ENCODE data around the gene NCK2.

The NCK2 gene

DNA sequence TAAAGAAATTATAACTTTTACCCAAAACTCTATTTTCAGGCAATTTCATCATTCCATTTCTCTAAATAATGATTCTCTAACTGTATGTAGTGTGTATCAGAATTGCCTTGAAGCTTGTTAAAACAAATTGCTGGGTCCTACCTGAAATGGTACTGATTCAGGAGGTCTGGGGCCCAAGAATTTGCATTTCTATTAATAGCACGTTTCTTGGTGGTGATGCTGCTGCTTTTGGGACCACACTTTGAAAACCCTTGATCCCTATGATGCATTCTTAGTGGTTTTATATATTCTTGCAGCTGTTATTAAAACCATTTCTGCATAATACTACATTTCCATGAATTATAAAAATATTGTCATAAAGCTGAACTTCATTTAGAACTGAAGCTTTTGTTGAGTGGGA lies 140.7 kb downstream of the NCK2 start:
- Histone ChIP-seq H3K4me3 (ENCODE audit: low read length in 2 of 2) (no peak overlapping the region), H3K4me1 (ENCODE audit: control insufficient read depth in 2 of 2, insufficient read depth in 1 of 2, low read depth in 1 of 2, low read length in 2 of 2) (peaks cover 5 to 33% of the 10 kb centered on the region in 2 donors), H3K4me2 (ENCODE audit: insufficient read depth, low read length, poor library complexity, severe bottlenecking) (no peak overlapping the region), H3K36me3 (replicated peaks in 1 of 2; ENCODE audit: control insufficient read depth in 2 of 2, insufficient read depth in 2 of 2, low read length in 2 of 2) (peaks cover 4 to 49% of the 10 kb centered on the region in 2 donors), H3K9ac (ENCODE audit: low read depth, low read length, poor library complexity) (no peak overlapping the region), H2BK120ac (ENCODE audit: low read depth, low read length) (no peak overlapping the region), H2BK5ac (ENCODE audit: low read length) (no peak overlapping the region), H3K27ac (replicated peaks; ENCODE audit: low read length) (no peak overlapping the region), H2BK15ac (ENCODE audit: low read length) (no peak overlapping the region), H3K18ac (ENCODE audit: low read length) (no peak overlapping the region), H3K4ac (ENCODE audit: low read length) (no peak overlapping the region), H3K27me3 (ENCODE audit: control insufficient read depth in 3 of 3, insufficient read depth in 3 of 3, low read depth in 1 of 3, low read length in 3 of 3) (no peaks in the 10 kb centered on the region), H3K9me3 (replicated peaks in 1 of 2; ENCODE audit: control insufficient read depth in 2 of 2, insufficient read depth in 1 of 2, low read depth in 1 of 2, low read length in 2 of 2) (peaks cover 4 to 54% of the 10 kb centered on the region in 2 donors), H2AK5ac (ENCODE audit: low read depth, low read length) (no peak overlapping the region), H2BK12ac (ENCODE audit: low read length) (no peak overlapping the region), H3K14ac (ENCODE audit: low read length) (no peak overlapping the region), H4K8ac (ENCODE audit: low read depth, low read length) (no peak overlapping the region), H3K23ac (ENCODE audit: low read depth, low read length, poor library complexity) (no peak overlapping the region), H3K79me1 (ENCODE audit: low read depth, low read length) (no peaks in the 10 kb centered on the region), H4K91ac (ENCODE audit: low read depth, low read length, poor library complexity) (no peak overlapping the region), H2AFZ (ENCODE audit: low read length) (no peak overlapping the region)
- WGBS, 2 donors (ENCODE audit: extremely low coverage in 2 of 2, insufficient read length in 2 of 2, insufficient replicate concordance in 1 of 2): no CpG with 5 or more reads among the region's 1 CpG
- DNase-seq (ENCODE audit: low spot score): no peak

DNA sequence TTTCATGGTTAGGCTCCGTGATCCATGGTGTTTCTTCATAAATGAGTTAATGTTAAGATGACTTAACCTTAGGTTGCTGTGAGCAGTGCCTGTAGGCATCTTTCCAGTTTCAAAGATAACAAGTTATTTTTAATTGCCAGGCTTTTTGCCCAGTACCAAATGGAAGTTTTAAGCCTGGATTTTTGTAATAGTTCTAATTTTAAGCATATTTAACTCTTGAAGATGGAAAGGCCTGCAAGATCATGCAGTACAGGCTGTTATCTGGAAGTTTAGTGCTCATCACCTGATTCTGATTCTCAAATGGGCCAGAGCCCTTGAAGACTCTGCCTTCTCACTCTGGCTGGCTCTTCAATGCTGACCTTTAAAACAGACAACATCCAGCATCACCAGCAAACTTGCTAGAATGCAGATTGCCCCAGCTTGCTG lies 141.3 kb downstream of the NCK2 start:
- Histone ChIP-seq H3K27ac (replicated peaks; ENCODE audit: low read length) (no peak overlapping the region), H4K91ac (ENCODE audit: low read depth, low read length, poor library complexity) (no peak overlapping the region), H2AFZ (ENCODE audit: low read length) (no peak overlapping the region), H3K4me2 (ENCODE audit: insufficient read depth, low read length, poor library complexity, severe bottlenecking) (no peak overlapping the region), H2BK120ac (ENCODE audit: low read depth, low read length) (no peak overlapping the region), H2BK5ac (ENCODE audit: low read length) (no peak overlapping the region), H3K18ac (ENCODE audit: low read length) (no peak overlapping the region), H3K4me1 (ENCODE audit: control insufficient read depth in 2 of 2, insufficient read depth in 1 of 2, low read depth in 1 of 2, low read length in 2 of 2) (peaks cover 10 to 38% of the 10 kb centered on the region in 2 donors), H3K36me3 (replicated peaks in 1 of 2; ENCODE audit: control insufficient read depth in 2 of 2, insufficient read depth in 2 of 2, low read length in 2 of 2) (peaks cover 4 to 43% of the 10 kb centered on the region in 2 donors), H3K79me1 (ENCODE audit: low read depth, low read length) (no peaks in the 10 kb centered on the region), H2AK5ac (ENCODE audit: low read depth, low read length) (no peak overlapping the region), H3K23ac (ENCODE audit: low read depth, low read length, poor library complexity) (no peak overlapping the region), H3K14ac (ENCODE audit: low read length) (no peak overlapping the region), H3K4me3 (ENCODE audit: low read length in 2 of 2) (no peak overlapping the region), H3K9ac (ENCODE audit: low read depth, low read length, poor library complexity) (no peak overlapping the region), H4K8ac (ENCODE audit: low read depth, low read length) (no peak overlapping the region), H2BK12ac (ENCODE audit: low read length) (no peak overlapping the region), H3K9me3 (replicated peaks in 1 of 2; ENCODE audit: control insufficient read depth in 2 of 2, insufficient read depth in 1 of 2, low read depth in 1 of 2, low read length in 2 of 2) (peaks cover 4 to 48% of the 10 kb centered on the region in 2 donors), H3K4ac (ENCODE audit: low read length) (no peak overlapping the region), H3K27me3 (ENCODE audit: control insufficient read depth in 3 of 3, insufficient read depth in 3 of 3, low read depth in 1 of 3, low read length in 3 of 3) (no peaks in the 10 kb centered on the region), H2BK15ac (ENCODE audit: low read length) (no peak overlapping the region)
- no peak for DNase-seq (ENCODE audit: low spot score)
- WGBS, 2 donors (ENCODE audit: extremely low coverage in 2 of 2, insufficient read length in 2 of 2, insufficient replicate concordance in 1 of 2): no CpG with 5 or more reads among the region's 1 CpG

DNA sequence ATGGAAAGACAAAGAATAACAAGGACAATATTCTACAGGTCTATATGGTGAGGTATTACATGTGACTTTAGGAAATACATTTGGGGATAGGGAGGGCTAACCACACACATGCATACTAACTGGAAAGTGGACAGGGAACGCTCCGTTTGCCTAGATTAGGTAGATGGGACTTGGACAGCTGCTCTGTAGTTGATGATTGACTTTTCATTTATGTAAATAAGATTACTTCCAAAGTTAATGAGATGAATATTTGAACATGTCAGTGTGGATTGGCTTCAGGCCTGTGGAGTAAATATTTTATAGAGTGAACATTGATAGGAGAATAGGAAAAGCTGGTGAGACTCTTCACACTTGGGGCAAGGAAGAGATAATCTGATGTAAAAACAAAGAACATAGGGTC lies 142.0 kb downstream of the NCK2 start:
- no peak overlapping the region for H3K4me3 ChIP-seq (ENCODE audit: low read length in 2 of 2)
- H3K27ac ChIP-seq (replicated peaks; ENCODE audit: low read length): no peak overlapping the region
- no peak overlapping the region for H3K18ac ChIP-seq (ENCODE audit: low read length)
- no CpG with 5 or more reads among the region's 2 CpGs for WGBS, 2 donors (ENCODE audit: extremely low coverage in 2 of 2, insufficient read length in 2 of 2, insufficient replicate concordance in 1 of 2)
- no peak overlapping the region for H2BK15ac ChIP-seq (ENCODE audit: low read length)
- peaks cover 4 to 43% of the 10 kb centered on the region in 2 donors for H3K9me3 ChIP-seq (replicated peaks in 1 of 2; ENCODE audit: control insufficient read depth in 2 of 2, insufficient read depth in 1 of 2, low read depth in 1 of 2, low read length in 2 of 2)
- no peak overlapping the region for H3K4ac ChIP-seq (ENCODE audit: low read length)
- peaks cover 0 to 37% of the 10 kb centered on the region in 2 donors for H3K36me3 ChIP-seq (replicated peaks in 1 of 2; ENCODE audit: control insufficient read depth in 2 of 2, insufficient read depth in 2 of 2, low read length in 2 of 2)
- no peak overlapping the region for H2BK12ac ChIP-seq (ENCODE audit: low read length)
- H3K27me3 ChIP-seq (ENCODE audit: control insufficient read depth in 3 of 3, insufficient read depth in 3 of 3, low read depth in 1 of 3, low read length in 3 of 3): no peaks in the 10 kb centered on the region
- DNase-seq (ENCODE audit: low spot score): no peak
- H3K4me2 ChIP-seq (ENCODE audit: insufficient read depth, low read length, poor library complexity, severe bottlenecking): no peak overlapping the region
- H3K4me1 ChIP-seq (ENCODE audit: control insufficient read depth in 2 of 2, insufficient read depth in 1 of 2, low read depth in 1 of 2, low read length in 2 of 2): peaks cover 10 to 39% of the 10 kb centered on the region in 2 donors
- no peak overlapping the region for H2AK5ac ChIP-seq (ENCODE audit: low read depth, low read length)
- H2BK120ac ChIP-seq (ENCODE audit: low read depth, low read length): no peak overlapping the region
- H4K91ac ChIP-seq (ENCODE audit: low read depth, low read length, poor library complexity): no peak overlapping the region
- H3K9ac ChIP-seq (ENCODE audit: low read depth, low read length, poor library complexity): no peak overlapping the region
- no peak overlapping the region for H4K8ac ChIP-seq (ENCODE audit: low read depth, low read length)
- H3K79me1 ChIP-seq (ENCODE audit: low read depth, low read length): no peaks in the 10 kb centered on the region
- no peak overlapping the region for H2AFZ ChIP-seq (ENCODE audit: low read length)
- no peak overlapping the region for H3K23ac ChIP-seq (ENCODE audit: low read depth, low read length, poor library complexity)
- no peak overlapping the region for H3K14ac ChIP-seq (ENCODE audit: low read length)
- no peak overlapping the region for H2BK5ac ChIP-seq (ENCODE audit: low read length)

DNA sequence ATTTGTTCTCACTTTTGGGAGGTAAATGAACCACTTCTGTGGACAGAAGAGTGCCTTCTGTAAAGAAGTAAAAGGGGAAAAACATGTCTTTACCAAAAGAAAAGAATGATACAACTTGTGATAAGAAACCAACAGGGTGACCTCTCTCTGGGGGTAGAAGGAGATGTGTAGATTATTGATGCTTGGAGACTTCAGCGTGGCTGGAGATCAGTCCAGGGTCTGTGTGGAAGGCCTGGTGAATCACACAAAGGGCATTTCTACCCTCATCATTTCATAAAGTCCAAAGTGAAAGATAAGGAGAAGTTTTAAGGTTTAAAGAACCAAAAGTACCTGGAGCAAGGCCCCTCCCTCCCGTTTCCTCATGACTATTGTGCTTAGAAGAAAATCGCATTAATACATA lies 142.5 kb downstream of the NCK2 start:
- Histone ChIP-seq H2BK120ac (ENCODE audit: low read depth, low read length) (no peak overlapping the region), H3K18ac (ENCODE audit: low read length) (no peak overlapping the region), H2BK5ac (ENCODE audit: low read length) (no peak overlapping the region), H3K9me3 (replicated peaks in 1 of 2; ENCODE audit: control insufficient read depth in 2 of 2, insufficient read depth in 1 of 2, low read depth in 1 of 2, low read length in 2 of 2) (peaks cover 4 to 43% of the 10 kb centered on the region in 2 donors), H2AFZ (ENCODE audit: low read length) (no peak overlapping the region), H2BK15ac (ENCODE audit: low read length) (no peak overlapping the region), H3K4me3 (ENCODE audit: low read length in 2 of 2) (no peak overlapping the region), H3K79me1 (ENCODE audit: low read depth, low read length) (no peaks in the 10 kb centered on the region), H3K4ac (ENCODE audit: low read length) (no peak overlapping the region), H2AK5ac (ENCODE audit: low read depth, low read length) (no peak overlapping the region), H4K8ac (ENCODE audit: low read depth, low read length) (no peak overlapping the region), H3K27ac (replicated peaks; ENCODE audit: low read length) (no peak overlapping the region), H3K4me1 (ENCODE audit: control insufficient read depth in 2 of 2, insufficient read depth in 1 of 2, low read depth in 1 of 2, low read length in 2 of 2) (peaks cover 10 to 34% of the 10 kb centered on the region in 2 donors), H3K23ac (ENCODE audit: low read depth, low read length, poor library complexity) (no peak overlapping the region), H2BK12ac (ENCODE audit: low read length) (no peak overlapping the region), H3K36me3 (replicated peaks in 1 of 2; ENCODE audit: control insufficient read depth in 2 of 2, insufficient read depth in 2 of 2, low read length in 2 of 2) (peaks cover 0 to 34% of the 10 kb centered on the region in 2 donors), H3K4me2 (ENCODE audit: insufficient read depth, low read length, poor library complexity, severe bottlenecking) (no peak overlapping the region), H3K27me3 (ENCODE audit: control insufficient read depth in 3 of 3, insufficient read depth in 3 of 3, low read depth in 1 of 3, low read length in 3 of 3) (no peaks in the 10 kb centered on the region), H3K9ac (ENCODE audit: low read depth, low read length, poor library complexity) (no peak overlapping the region), H3K14ac (ENCODE audit: low read length) (no peak overlapping the region), H4K91ac (ENCODE audit: low read depth, low read length, poor library complexity) (no peak overlapping the region)
- WGBS, 2 donors (ENCODE audit: extremely low coverage in 2 of 2, insufficient read length in 2 of 2, insufficient replicate concordance in 1 of 2): no CpG with 5 or more reads among the region's 3 CpGs
- no peak for DNase-seq (ENCODE audit: low spot score)
